ENCODE measurements around the gene DIPK1A. TPM values are rescaled to one million over a fixed set of nuclear protein-coding genes. Genes with fewer than 3 reads are reported as not detected.

The DIPK1A gene
- total RNA-seq, 4 donors from 2014 or later: 3.8 to 7.6 (median 6.7) TPM

DNA sequence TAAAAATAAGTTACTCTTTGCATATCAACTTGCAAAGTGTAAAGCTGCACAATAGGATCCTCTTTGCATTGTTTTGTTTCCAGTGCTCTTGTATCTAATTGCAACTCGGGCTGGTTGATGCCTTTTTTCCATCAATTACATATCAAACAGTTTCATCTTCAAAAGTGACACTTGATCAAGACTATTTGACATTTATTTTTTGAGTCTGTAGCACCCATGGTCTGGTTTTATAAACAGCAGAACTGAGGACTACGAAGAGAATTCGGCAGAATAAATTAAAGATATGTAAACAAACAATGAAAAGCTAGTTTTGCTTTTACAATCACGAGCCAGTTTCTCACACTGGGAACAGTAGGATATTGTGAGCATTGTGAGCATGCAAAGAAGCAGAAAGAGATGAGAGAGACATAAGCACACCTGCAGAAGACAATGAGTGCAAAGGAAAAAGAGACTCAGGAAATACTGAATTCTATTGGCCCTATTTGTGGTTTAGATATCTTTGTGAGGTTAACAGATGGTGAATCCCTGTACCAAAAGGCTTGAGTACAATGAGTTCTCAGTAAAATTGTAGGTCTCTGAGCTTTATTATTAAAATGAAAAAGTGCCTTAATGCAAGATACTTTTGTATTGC, 84.1 kb downstream of the DIPK1A start:
- DNase-seq (ENCODE audit: low spot score in 2 of 2): no peak
- TF ChIP-seq POLR2A (IDR thresholded peaks at IDR 0.05): no peak
- no peak for TF ChIP-seq CTCF (IDR thresholded peaks at IDR 0.05)
- WGBS, 2 donors: 67 to 70% methylated on average over 4 of the region's 4 CpGs
- H3K4me3 ChIP-seq (ENCODE audit: low read depth, poor library complexity, severe bottlenecking): no peak overlapping the region
- intact Hi-C loops (cut with DNase I; ENCODE audit: low total_unique reads): no loop called here

GRCh38 chr1:92876351-92876750, 84.9 kb downstream of the DIPK1A start:
- no peak for DNase-seq (ENCODE audit: low spot score in 2 of 2)
- intact Hi-C loops (cut with DNase I; ENCODE audit: low total_unique reads): no loop called here
- TF ChIP-seq CTCF (IDR thresholded peaks at IDR 0.05): no peak
- no peak for TF ChIP-seq POLR2A (IDR thresholded peaks at IDR 0.05)
- H3K4me3 ChIP-seq (ENCODE audit: low read depth, poor library complexity, severe bottlenecking): no peak overlapping the region
- 91 to 92% methylated on average over 4 of the region's 4 CpGs for WGBS, 2 donors

- WGBS, 2 donors: 63 to 70% methylated on average over 2 of the region's 2 CpGs
These were observed 86.3 kb downstream of the DIPK1A start for GRCh38 chr1:92874987-92875386.

GRCh38 chr1:92872719-92873118, 88.5 kb downstream of the DIPK1A start:
- intact Hi-C loops (cut with DNase I; ENCODE audit: low total_unique reads): no loop called here
- no peak for DNase-seq (ENCODE audit: low spot score in 2 of 2)
- 74 to 76% methylated on average over 2 of the region's 2 CpGs for WGBS, 2 donors
- no peak overlapping the region for H3K4me3 ChIP-seq (ENCODE audit: low read depth, poor library complexity, severe bottlenecking)
- TF ChIP-seq POLR2A (IDR thresholded peaks at IDR 0.05): no peak
- no peak for TF ChIP-seq CTCF (IDR thresholded peaks at IDR 0.05)

More at GRCh38 chr1:92874987-92875386, 86.3 kb downstream of the DIPK1A start:
- TF ChIP-seq CTCF (IDR thresholded peaks at IDR 0.05): no peak
- TF ChIP-seq POLR2A (IDR thresholded peaks at IDR 0.05): no peak
- DNase-seq (ENCODE audit: low spot score in 2 of 2): no peak
- intact Hi-C loops (cut with DNase I; ENCODE audit: low total_unique reads): no loop called here
- H3K4me3 ChIP-seq (ENCODE audit: low read depth, poor library complexity, severe bottlenecking): no peak overlapping the region

DNA sequence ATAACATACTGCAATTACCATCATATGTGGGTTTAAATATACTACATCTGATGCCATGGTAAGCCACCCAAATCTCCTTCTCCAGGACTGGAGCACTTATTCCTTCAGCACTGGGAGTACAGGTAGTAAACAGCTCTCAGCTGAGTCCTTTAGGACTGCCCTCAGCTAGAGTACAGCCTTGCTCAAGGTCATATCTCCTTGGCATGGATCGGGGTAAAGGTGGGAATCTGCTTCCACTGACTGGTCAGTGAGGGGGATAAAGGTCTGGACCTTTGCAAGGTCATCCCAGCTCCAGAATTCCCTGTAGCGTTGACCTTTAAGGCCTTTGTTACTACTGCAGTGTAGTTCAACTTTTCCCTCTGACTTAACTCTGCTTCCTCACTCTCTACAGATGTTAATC, 90.7 kb downstream of the DIPK1A start:
- no peak overlapping the region for H3K4me3 ChIP-seq (ENCODE audit: low read depth, poor library complexity, severe bottlenecking)
- DNase-seq (ENCODE audit: low spot score in 2 of 2): no peak
- WGBS, 2 donors: 98 to 100% methylated on average over 2 of the region's 2 CpGs
- intact Hi-C loops (cut with DNase I; ENCODE audit: low total_unique reads): no loop called here
- no peak for TF ChIP-seq POLR2A (IDR thresholded peaks at IDR 0.05)
- TF ChIP-seq CTCF (IDR thresholded peaks at IDR 0.05): no peak

DNA sequence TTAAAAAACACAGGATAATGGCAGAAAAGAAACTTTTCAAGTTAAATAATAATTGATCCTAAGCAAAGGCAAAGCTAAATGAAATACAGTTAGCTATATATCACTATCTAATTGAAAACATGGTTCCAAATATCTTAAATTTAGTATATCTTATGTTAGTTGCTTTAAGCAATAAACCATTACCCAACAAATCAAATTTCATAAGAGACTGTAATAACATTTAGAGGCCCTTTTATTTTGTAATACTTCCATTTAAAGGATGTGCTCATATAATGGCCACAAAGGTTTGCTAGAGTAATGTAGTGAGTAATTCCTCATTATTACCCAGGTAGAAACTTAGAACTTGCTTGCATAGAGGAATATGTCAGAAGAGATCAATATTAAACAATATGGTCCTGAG, 97.1 kb downstream of the DIPK1A start:
- DNase-seq (ENCODE audit: low spot score in 2 of 2): no peak
- intact Hi-C loops (cut with DNase I; ENCODE audit: low total_unique reads): loop anchor here (10.0 kb wide), 2 partner anchors 101 to 191 kb away; partner anchors contain the start of gene DIPK1A
- TF ChIP-seq POLR2A (IDR thresholded peaks at IDR 0.05) (no peak), CTCF (IDR thresholded peaks at IDR 0.05) (no peak)

More for the DNA sequence above, 97.1 kb downstream of the DIPK1A start:
- no peak overlapping the region for H3K4me3 ChIP-seq (ENCODE audit: low read depth, poor library complexity, severe bottlenecking)
